Hepatocyte (in vitro differentiated cells): ENCODE measurements around the gene FARP2.

Source experiments
- CTCF ChIP-seq: fragments of 200-600 bp; sonication (generic); IDR thresholded peaks from 2 replicates; pipeline ENCODE4 v1.5.1; 2016; ENCODE audit warnings: antibody characterized with exemption, mild to moderate bottlenecking; ENCODE audit not compliant: poor library complexity
- EZH2 ChIP-seq: fragments of 200-600 bp; sonication (generic); IDR thresholded peaks from 2 replicates; pipeline ENCODE4 v1.6.1; 2016; ENCODE audit warnings: antibody characterized with exemption, mild to moderate bottlenecking, borderline replicate concordance
- EZH2phosphoT487 ChIP-seq: fragments of 200-600 bp; sonication (generic); IDR thresholded peaks from one replicate; pipeline ENCODE4 v1.6.1; 2018; ENCODE audit warnings: antibody characterized with exemption, mild to moderate bottlenecking, low read depth, moderate library complexity; ENCODE audit not compliant: unreplicated experiment, severe bottlenecking

- no peak for TF ChIP-seq CTCF
- no peak for TF ChIP-seq EZH2
- TF ChIP-seq EZH2phosphoT487 = no peak
Measured at GRCh38 chr2:241454837-241455485, 98.9 kb downstream of the FARP2 start.
